ENCODE data around the gene EDIL3.

EDIL3 gene

GRCh38 chr5:84259283-84260045 is 125.2 kb downstream of the EDIL3 start:
- no peak for DNase-seq (ENCODE audit: low spot score)

GRCh38 chr5:84257061-84257460 is 127.6 kb downstream of the EDIL3 start:
- DNase-seq (ENCODE audit: low spot score) = no peak

- no peak for DNase-seq (ENCODE audit: low spot score)
Observed at GRCh38 chr5:84255315-84255714, 129.4 kb downstream of the EDIL3 start.

GRCh38 chr5:84253946-84254345 is 130.7 kb downstream of the EDIL3 start:
- DNase-seq (ENCODE audit: low spot score) = no peak

DNA sequence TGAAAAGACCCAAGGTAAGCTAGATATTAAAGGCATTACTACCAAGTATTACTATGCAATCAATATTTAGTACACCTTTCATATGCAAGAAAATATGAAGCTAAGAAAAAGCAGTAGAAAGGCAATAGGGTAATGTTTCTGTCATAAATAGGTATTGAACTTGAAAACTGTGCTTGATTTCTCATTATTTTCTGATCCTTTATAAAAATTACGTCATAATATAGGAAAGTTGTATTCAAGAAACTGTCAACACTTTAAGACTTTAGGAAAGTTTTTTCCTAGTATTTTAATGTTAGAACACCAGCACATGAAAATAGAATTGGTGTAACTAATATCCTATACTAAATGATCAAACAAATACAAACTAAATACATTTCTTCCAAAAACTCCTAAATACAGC is 133.2 kb downstream of the EDIL3 start:
- no peak for DNase-seq (ENCODE audit: low spot score)

GRCh38 chr5:84249918-84250630 is 134.6 kb downstream of the EDIL3 start:
- no peak for DNase-seq (ENCODE audit: low spot score)

DNA sequence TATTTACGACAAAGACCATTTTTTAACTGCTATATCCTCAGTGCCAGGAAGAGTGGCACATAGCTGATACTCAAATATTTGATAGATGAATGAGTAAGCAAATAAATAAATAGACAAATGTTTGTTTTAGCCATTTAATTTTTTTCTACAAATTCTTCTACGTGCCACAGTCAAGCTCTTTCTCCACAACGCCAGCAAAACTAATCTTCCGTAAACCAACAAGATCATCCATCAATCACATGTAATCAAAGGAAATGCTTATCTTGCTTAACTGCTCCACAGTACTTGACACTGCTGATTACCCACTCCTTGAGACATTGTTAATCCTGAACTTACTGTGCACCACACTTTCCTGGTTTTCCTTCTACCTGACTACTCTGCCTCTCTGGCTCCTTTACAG is 136.7 kb downstream of the EDIL3 start:
- no peak for DNase-seq (ENCODE audit: low spot score)

- no peak for DNase-seq (ENCODE audit: low spot score)
Observed at GRCh38 chr5:84242286-84242685, 142.4 kb downstream of the EDIL3 start.

GRCh38 chr5:84239494-84239893 is 145.2 kb downstream of the EDIL3 start:
- DNase-seq (ENCODE audit: low spot score) = no peak

DNA sequence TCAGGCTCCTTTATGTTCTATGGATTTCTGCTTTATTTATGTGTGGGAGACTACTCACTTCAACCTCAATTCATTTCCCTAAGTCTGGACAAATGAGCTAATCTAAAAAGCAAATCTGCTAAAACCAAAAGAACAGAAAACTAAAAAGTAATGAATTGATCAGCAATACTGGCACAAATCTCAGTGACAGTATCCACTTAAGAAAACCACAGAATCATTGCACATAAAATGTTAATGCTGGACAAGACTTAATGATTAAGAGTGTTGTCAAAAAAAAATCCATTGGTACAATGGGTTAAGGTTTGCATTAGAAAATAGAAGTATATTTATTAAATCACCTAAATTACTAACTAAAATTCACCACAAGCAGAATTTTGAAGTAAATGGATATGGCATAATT is 147.6 kb downstream of the EDIL3 start:
- no peak for DNase-seq (ENCODE audit: low spot score)

DNA sequence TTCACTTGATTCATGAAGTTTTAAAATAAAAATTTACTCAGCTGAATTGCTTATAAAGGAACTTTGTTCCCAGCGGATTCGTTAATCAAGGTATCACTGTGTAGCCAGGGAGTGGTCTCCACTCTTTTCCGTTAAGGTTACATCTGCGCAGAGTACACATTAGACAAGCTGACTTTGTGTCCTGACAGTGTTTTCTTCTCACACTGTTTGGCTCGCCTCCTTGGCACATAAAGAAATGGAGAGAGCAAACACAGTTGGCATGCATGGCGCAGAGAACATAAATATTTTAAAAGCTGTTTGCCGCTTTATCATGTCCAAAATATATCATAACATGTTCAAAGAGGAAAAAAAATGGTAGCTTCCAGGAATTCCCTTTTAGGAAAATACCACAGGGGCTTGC is 153.2 kb downstream of the EDIL3 start:
- DNase-seq (ENCODE audit: low spot score) = no peak

- DNase-seq (ENCODE audit: low spot score) = no peak
Observed at GRCh38 chr5:84229045-84229444, 155.6 kb downstream of the EDIL3 start.

- DNase-seq (ENCODE audit: low spot score) = no peak
Observed at GRCh38 chr5:84228266-84228665, 156.4 kb downstream of the EDIL3 start.

GRCh38 chr5:84227236-84227635 is 157.4 kb downstream of the EDIL3 start:
- no peak for DNase-seq (ENCODE audit: low spot score)

DNA sequence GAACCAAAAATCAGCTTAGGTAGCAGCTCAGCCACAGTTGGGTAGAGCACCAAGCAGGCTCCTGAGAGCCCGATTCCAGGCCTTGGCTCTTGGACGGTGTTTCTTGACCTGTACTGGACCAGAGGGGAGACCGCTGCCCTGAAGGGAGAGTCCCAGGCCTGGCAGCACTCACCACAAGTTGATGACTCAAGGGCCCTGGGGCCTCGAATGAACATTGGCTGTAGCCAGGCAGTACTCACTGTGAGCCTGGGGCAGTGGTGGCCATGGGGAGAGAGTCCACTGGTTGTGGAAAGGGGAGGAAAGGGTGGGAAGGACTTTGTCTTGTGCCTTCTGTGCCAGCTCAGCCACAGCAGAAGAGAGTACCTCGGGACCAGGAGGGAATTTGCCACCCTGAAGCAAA is 166.1 kb downstream of the EDIL3 start:
- no peak for DNase-seq (ENCODE audit: low spot score)

- DNase-seq (ENCODE audit: low spot score) = no peak
Observed at GRCh38 chr5:84215521-84215920, 169.2 kb downstream of the EDIL3 start.

DNA sequence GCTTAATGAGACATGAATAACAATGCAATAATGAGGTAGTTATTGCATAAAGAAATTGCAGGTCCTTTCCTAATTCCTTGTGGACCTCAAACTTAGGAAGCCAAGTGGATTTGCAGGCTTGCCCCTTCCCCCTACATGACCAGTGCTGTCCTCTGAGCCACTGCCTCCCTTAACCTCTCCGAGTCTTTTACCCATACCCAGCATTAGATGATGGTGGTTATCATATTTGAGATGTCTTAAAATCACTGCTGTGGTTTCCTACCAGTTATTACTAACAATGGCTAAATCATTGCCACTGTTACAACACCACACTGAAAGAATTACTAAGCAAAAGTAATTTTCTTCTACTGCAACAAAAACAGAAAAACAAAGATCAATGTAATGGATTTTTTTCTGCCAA is 170.8 kb downstream of the EDIL3 start:
- DNase-seq (ENCODE audit: low spot score) = no peak

DNA sequence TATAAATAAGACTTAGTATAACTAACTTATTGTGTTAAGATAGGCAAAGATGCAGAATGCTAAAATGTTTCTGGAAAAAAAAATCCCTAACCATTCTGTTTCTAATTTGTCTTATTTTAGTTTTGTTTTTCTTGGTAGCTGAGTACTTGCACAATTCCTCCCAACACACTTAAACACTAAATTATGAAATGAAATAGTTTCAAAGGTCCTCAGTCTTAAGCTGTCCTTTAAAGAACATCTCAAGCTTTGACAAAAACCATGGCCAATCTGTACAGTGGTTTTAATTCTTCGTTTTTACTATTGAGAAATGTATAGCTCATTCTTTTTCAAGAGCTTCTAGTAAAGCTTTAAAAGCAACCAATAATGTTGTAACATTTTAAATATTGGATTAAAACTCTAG is 171.5 kb downstream of the EDIL3 start:
- no peak for DNase-seq (ENCODE audit: low spot score)

DNA sequence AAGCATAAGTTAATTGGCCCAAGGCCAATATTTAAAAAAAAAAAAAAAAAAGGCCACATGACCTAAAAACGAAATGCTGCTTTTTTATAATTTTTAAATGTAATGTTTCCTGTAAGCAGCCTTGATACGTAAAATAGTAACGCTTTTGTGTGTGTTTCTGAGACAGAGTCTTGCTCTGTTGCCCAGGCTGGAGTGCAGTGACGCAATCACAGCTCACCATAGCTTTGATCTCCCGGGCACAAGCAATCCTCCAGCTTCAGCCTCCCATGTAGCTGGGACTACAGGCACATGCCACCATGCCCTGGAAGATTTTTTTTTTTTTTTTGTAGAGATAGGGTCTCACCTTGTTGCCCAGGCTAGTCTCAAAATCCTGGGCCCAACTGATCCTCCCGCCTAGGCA is 179.9 kb downstream of the EDIL3 start:
- no peak for DNase-seq (ENCODE audit: low spot score)

DNA sequence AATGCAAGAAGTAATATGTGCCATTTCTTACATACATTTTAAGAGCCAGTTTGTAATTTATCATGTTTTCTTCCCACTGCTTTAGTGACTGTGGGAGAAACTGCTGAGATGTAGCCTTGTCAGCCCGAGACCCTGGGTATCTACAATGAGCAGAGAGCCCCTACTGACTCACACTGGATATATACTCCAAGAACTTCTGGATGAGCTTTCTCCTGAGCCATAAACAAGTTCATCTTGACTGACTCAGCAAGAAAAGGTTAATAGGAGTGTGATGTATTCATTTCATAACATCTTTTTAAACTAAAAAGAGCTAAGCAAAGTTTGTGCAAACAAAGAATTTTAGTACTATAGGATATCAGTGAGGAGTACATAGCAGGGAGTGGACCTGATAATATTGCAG is 182.5 kb downstream of the EDIL3 start:
- no peak for DNase-seq (ENCODE audit: low spot score)

GRCh38 chr5:84197538-84197937 is 187.1 kb downstream of the EDIL3 start:
- DNase-seq (ENCODE audit: low spot score) = no peak

DNA sequence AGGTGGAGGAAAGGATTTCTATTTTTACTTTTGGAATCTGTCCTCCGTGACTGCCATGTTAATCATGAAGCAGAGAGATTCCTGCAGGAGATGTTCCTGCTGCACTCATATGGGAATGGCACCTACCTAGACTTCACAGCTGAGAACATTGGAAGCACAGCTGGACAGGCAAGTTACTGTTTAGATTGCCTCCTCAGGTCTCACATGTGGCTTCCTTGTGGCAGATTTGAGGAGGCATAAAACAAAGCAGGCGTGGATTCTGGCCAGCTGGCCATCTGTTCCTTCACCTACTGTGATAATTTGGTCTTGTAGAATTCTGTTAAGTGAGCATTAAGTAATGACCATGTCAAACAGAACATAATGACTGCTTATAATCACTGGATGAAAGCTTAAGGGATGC is 193.4 kb downstream of the EDIL3 start:
- no peak for DNase-seq (ENCODE audit: low spot score)

DNA sequence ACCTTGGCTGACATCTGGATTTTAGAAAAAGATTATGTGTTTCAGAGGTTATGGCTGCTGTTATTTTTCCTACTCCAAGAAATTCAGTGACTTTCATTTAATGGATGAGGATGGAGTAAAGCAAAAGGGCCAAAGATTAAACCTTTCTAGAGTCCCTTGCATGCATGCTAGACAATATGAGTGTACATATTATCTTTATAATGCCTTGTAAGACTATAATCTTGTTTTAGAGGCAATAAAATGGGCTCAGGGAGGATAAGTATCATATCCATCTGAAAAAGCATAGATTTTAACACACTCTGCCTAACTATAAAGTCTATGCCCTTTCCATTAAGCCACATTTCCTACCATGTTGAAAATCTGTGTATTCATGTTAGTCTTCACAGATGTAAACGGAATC is 199.8 kb downstream of the EDIL3 start:
- no peak for DNase-seq (ENCODE audit: low spot score)

DNA sequence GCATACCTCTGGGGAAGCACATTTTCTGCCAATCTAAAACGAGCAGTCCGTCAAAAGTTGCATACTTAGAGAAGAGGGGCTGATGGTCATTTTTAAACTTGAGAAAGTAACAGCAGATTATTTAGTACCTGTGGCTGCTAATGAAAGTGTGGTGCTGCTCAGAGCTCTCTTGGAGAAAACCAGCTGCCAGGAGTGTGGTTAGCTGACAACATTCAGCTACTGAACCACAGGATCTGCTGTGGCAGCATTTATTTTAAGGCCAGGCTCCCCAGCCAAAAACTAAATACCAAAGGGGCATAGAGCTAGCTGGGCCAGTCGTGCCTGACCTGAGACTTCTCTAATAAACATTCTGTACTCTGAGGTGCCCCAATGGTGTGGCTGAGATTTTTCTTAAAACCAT is 203.6 kb downstream of the EDIL3 start:
- DNase-seq (ENCODE audit: low spot score) = no peak

Data from CD4-positive, alpha-beta T cell treated with Interleukin-15 for 4 hours (primary cell).